Left forelimb (tissue), 1 donor: ENCODE results near the gene FADS1.

Experiments
- DNase-seq: peaks from one replicate; pipeline ENCODE4 v3.0.0-alpha.2; 2018; ENCODE audit warnings: low spot score

FADS1 gene

DNA sequence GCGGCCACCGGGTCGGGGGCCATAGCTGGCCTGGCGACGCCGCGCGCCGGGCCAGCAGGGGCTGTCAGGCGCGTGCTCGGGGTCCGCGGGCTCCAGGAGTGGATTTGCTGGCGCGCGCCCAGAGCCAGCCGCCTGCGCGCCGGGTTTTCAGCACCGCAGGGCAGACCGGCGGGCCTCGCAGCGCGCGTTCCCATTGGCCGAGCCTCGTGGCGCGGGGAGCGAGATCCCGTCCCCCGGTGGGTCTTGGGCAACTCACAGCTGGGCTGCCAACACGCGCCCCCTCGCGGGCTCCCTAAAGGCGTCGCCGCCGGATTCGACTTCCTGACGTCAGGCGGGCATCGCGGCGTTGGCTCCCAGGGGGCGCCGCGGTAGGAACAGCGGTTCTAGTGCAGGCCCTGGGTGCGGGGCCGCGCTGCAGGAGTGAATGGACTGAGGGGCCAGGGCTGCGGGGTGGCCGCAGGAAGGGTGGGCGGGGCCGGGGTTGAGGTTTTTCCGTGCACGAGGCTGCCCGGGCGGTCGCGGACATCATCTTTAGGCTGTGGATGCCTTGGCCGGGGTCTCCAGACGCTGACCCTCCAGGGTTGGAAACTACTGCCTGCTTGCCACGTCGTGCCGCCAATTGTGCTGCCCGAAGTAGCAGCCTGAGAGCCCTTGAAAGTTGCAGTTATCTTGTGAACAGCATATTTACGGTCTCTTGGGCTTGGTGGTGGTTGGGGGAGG, at the start of gene FADS1:
Gene FADS1 (minus strand): TSS at position 268 of the 720 bp plus-strand sequence. CDS start 74 bp downstream, at position 194.
- DNase-seq: peak; percentile 85

DNA sequence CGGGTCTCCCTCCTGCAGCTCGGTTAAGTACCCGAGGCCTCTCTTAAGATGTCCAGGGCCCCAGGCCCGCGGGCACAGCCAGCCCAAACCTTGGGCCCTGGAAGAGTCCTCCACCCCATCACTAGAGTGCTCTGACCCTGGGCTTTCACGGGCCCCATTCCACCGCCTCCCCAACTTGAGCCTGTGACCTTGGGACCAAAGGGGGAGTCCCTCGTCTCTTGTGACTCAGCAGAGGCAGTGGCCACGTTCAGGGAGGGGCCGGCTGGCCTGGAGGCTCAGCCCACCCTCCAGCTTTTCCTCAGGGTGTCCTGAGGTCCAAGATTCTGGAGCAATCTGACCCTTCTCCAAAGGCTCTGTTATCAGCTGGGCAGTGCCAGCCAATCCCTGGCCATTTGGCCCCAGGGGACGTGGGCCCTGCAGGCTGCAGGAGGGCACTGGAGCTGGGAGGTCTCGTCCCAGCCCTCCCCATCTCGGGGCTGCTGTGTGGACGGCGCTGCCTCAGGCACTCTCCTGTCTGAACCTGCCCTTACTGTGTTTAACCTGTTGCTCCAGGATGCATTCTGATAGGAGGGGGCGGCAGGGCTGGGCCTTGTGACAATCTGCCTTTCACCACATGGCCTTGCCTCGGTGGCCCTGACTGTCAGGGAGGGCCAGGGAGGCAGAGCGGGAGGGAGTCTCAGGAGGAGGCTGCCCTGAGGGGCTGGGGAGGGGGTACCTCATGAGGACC, 49.6 kb upstream of the FADS1 start:
- no peak for DNase-seq

DNA sequence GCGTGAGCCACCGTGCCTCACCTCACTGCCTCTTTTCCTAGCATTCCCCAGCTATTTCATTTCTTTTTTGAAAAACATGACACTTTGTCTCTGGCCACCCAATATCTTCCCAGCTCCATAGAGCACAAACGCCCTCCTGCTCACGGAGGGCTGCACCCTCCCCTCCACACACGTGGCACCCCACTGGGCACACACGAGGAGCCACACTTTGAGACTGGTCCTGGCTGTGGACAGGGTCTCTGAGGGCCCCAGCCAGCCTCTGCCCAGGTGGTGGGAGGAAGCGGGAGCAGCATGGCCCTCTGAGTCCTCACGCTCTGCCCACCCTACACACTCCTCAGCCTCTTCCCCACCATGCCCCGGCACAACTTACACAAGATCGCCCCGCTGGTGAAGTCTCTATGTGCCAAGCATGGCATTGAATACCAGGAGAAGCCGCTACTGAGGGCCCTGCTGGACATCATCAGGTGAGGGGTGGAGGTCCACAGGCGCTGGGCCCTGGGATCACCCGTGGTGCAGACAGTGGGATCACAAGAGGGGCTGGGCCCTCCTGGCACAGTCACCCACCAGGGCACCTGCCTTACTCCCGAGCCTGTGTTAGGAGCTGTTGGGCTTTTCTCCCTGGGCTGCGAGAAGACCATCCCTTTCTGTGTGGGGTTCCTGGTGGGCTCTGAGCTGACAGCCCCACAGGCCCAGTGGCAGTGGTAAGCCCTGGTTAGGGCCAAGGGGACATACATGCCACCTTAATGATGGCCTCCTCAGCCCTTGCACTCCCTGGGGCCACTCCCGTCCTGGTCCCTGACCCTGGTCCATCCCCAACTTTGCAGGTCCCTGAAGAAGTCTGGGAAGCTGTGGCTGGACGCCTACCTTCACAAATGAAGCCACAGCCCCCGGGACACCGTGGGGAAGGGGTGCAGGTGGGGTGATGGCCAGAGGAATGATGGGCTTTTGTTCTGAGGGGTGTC, 48.3 kb upstream of the FADS1 start:
- DNase-seq: no peak

GRCh38 chr11:61863548-61864081, 46.8 kb upstream of the FADS1 start:
- no peak for DNase-seq

DNA sequence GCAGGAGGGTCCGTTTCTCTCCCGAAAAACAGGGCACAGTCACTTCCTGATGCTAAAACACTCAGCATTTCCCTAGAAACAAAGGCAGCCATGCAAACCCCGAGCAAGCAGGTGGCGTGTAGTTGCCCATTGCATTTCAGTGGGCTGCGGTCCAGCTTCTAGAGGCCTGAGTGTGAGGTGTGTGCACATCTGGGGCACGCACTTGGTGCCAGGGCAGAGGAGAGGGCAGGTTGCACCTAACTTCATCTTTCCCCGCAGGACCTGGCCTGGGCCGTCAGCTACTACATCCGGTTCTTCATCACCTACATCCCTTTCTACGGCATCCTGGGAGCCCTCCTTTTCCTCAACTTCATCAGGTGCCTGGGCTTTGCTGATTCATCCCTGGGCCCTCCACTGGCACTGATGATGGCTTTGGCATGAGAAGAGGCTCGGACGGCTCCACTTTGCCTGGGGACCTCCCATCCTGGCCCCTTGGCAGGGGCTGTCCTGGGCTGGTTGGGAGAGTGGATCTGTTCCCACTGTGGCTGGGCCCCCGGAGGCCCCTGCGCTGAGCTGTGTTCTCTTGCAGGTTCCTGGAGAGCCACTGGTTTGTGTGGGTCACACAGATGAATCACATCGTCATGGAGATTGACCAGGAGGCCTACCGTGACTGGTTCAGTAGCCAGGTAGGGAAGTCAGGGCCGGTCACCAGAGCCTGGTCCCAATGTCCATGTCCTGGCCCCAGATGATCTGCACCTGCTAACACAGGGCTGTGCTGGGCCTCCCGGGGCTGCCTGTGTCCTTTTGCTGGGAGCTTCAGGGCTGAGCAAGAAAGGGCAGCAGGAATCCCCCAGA, 46.1 kb upstream of the FADS1 start:
- no peak for DNase-seq

DNA sequence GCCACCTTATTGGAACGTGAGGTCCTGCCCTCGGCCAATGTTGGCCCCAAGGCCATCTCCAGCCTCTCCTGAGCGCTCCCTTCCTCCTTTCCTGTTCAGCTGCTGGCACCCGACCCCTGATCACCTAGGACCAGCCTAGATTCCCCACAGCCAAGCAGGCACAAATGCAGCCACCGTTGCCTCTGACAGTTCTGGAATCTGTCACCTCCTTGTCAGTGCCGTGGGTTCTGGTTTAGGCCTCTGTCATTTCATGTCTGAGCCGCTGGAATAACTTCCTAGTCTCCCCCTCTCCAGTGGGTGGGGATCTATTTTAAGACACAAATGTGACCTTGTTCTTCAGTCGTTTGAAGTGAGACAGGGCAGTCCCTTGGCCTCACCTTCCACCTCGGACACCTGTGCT, 44.8 kb upstream of the FADS1 start:
- DNase-seq: no peak

- no peak for DNase-seq
Observed at GRCh38 chr11:61860054-61860903, 43.5 kb upstream of the FADS1 start.

- no peak for DNase-seq
Observed at GRCh38 chr11:61855939-61856680, 39.3 kb upstream of the FADS1 start.

DNA sequence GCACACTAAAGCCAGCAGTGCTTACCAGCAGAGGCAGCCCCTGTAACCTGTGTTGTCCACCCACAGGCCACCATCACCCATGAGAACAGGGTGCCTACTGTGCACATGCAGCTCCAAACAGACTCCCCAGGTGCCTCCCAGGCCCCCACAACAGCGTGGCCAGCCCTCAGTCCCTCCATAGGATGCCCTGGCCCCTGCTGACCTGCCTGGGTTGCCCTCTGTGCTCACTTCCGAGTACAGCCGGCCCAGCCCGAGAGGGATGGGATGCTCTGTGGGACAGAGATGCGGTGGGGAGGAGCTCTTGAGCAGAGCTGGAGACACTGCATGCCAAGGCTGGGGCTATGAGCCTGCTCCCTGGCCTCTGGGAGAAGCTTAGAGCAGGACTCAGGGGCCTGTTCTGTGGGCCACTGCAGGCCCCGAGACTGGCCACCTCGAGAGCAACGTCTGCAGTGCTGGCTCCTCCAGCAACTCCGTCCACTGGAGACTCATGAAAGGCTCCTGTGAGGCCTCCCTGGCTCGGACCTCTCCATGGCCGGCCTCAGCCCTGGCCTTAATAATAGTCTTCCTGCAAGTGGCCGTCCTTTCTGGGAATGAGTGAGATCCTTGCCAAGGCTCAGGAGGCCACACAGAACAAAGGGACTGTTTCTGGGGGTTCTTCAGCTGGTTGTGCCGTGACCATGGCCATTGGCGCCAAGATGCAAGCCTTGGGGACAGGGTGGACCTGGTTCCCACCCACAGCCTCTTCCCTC, 38.3 kb upstream of the FADS1 start:
- no peak for DNase-seq

- no peak for DNase-seq
Observed at GRCh38 chr11:61854206-61854895, 37.5 kb upstream of the FADS1 start.

DNA sequence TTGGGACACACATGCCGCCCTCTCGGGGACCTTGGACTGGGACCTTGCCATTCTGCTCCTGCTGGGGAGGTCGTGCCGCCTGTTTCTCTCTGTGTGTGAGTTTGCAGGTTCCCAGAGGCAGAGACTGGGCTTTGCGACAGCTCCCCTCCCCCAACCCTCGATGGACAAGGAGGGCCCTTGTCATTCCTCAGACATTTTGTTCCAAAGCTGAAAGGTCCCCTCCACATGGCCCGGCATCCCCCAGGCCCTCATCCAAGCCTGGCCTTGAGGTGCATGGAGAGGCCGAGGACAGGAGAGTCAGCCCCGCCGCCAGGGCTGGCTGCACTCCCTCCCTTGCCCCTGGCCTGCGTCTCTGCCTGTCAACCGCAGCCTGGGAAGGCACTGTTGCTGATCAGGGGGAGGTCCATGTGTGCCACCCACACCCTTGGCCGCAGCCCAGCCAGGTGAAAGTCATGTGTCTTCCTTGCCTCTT, 36.9 kb upstream of the FADS1 start:
- no peak for DNase-seq

DNA sequence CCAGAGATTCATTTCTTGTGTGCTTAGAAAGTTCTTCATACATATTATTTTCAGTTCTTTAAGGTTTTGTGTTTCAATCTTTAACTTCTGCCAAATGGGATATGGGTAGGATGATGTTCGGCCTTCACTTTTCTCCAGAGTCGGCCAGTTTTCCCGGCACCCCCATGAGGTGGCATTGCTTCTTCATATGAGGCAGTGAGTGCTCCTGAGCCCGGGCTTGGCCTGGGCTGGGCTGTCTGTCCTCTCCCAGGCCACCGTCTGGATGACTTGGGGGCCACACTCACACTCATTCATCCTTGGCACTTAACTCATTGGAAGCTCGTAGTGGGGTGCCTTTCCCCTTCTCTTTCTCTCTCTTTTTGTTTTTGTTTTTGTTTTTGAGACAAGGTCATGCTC, 35.1 kb upstream of the FADS1 start:
- no peak for DNase-seq

DNA sequence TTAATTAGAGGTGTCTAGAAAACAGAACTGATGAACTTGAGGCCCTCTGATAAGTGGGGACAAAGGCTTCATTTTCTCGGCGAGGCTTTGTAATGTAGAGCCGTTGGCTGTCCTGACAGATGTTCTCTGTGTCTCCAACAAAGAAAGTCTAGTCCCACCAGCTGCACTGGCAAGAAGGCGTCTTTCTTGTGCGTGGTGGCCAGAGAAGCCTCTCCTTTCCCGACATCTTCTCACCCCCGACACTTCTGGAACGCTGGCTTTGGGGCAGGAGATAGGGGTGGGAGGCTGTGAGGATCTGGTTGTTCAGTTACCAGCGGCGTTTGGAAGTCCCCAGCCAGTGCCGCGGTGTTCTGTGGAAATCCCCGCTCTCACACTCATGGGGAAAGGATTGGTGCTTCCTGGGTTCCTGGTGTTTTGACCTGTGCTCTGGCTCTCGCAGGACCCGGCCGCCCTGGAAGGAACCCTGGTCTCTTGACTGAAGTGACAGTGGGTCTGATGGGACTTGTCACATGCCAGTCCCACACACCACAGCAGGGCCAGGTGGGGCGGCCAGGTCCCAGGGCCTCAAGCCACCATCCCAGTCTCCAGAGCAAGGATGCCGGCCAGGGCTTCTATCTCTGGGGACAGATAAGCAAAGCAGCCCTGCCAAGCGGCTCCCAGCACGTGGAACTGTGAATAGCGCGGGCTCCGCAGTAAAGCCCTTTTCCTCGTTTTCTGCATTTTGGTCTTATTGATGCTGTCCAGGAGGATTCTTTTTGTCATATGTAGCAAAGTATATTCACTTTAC, 34.5 kb upstream of the FADS1 start:
- DNase-seq: no peak

DNA sequence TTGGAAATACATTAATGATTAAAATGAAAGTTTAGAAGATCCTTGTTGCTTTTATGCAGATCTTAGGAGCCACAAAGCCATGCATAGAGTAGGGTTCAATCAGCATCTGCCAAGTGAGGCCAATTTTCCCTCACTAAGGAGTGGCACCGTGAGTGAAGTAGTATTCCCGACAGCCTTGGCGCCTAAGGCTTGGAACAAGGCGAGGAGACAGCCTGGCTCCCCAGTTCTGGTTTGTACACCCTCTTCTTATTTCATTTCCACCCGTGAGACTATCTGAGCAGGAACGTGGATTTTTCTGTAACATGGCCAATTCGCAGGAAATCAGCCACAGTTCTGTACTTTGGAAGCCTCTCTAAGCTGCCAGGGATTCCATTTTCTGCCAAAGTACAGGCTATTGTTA, 33.9 kb upstream of the FADS1 start:
- no peak for DNase-seq

DNA sequence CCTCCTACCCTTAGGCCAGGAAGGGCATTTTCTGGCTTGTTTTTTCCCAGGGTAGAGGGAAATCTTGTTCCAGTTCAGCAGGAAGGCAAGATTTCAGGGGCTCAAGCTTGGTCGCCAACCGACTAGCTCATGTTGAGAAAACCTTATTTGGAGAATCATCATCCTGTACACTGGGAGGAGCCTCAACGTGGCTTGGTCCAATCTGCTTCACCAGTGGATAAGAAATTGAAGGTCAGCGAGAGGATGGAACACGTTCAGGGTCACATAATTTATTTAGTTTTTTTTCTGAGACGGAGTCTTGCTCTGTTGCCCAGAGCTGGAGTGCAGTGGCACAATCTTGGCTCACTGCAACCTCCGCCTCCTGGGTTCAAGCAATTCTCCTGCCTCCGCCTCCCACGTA, 31.8 kb upstream of the FADS1 start:
- DNase-seq: no peak

DNA sequence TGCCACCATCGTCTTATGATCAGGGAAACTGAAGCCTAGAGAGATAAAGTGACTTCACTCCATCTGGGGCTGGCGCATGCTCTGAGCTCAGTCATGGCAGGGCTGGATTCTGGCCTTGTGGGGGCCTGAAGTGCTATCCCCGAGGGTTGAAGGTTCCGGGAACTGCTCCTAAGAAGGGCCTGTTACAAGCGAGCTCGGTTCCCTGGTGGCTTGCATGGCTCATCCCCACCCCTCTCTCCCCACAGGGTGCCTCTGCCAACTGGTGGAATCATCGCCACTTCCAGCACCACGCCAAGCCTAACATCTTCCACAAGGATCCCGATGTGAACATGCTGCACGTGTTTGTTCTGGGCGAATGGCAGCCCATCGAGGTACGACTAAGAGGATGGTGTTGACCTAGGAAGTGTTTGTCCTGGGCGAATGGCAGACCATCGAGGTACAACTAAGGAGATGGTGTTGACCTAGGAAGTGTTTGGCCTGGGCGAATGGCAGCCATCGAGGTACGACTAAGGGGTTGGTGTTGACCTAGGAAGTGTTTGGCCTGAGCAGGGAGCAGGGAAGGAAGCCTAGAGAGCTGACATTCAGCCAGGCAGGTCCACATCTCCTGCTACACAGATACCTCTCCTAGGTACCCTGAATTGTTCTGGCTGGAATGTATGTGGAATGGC, 31.2 kb upstream of the FADS1 start:
- DNase-seq: no peak
